HCT116 (cell line): ENCODE results near the gene ANO8. TPM values are rescaled to one million over a fixed set of nuclear protein-coding genes. Genes with fewer than 3 reads are reported as not detected.

ENCODE experiments used
- ATAC-seq: fragments of 200-7000 bp; cut with Tn5 transposase; 2 replicates; pipeline ENCODE4 v1.9.1; 2020; ENCODE audit warnings: mild to moderate bottlenecking, moderate library complexity
- BruUV-seq: library from RNA; stranded (reverse); fragments of 400-500 nt; replicated peaks from 2 replicates; lab custom pipeline; 2021; lab: Mats Ljungman, UMichigan
- CTCF ChIA-PET: fragments of 300-600 bp; sonication (Branson Sonifier 250); formaldehyde crosslinking; loops from one replicate; lab custom pipeline; 2021; ENCODE audit warnings: antibody characterized with exemption; lab: Charles Lee
- POLR2A ChIA-PET: fragments of 300-600, 350-600 bp; sonication (Branson Sonifier 250); formaldehyde crosslinking; loops from one replicate; lab custom pipeline; 2021; ENCODE audit warnings: antibody characterized with exemption; lab: Charles Lee
- RAD21 ChIA-PET, 2 experiments: fragments of 300-600 bp; sonication (Branson Sonifier 250); formaldehyde crosslinking; loops; one replicate each; lab custom pipeline; 2023; ENCODE audit warnings: low total read pairs in 2 of 2; ENCODE audit not compliant: uncharacterized antibody in 2 of 2, unreplicated experiment in 2 of 2, low non-redundant PET in 1 of 2; lab: Charles Lee
- DNase-seq: peaks from one replicate; pipeline ENCODE4 v3.0.0-alpha.2; 2010; ENCODE audit warnings: low read depth, low spot score
- H2AFZ ChIP-seq: fragments of 200-600 bp; shearing (Covaris generic), sonication (generic); 2 replicates; pipeline ENCODE4 v1.6.1; 2017; ENCODE audit warnings: low read depth, mixed run types, mixed read lengths, antibody characterized with exemption, low read length; ENCODE audit not compliant: poor library complexity, severe bottlenecking
- H3K27ac ChIP-seq: 2 replicates; pipeline ENCODE4 v1.5.1; 2012; ENCODE audit warnings: low read depth, low read length
- H3K27me3 ChIP-seq: fragments of 200-600 bp; sonication (generic); 2 replicates; pipeline ENCODE4 v1.6.1; 2016; ENCODE audit warnings: mixed run types, low read length, mixed read lengths; ENCODE audit not compliant: insufficient read depth
- H3K36me3 ChIP-seq, 2 experiments: fragments of 200-500 bp in 1 of 2; fragments of 200-600 bp in 1 of 2; sonication (Bioruptor generic) in 1 of 2; sonication (generic) in 1 of 2; 2 replicates each; pipeline versions ENCODE4 v1.5.1 to v1.6.1; 2014 to 2016; ENCODE audit warnings: low read length in 2 of 2, inconsistent platforms in 1 of 2, mixed read lengths in 1 of 2, mixed run types in 1 of 2; ENCODE audit not compliant: insufficient read depth in 2 of 2, control insufficient read depth in 1 of 2
- H3K4me1 ChIP-seq, 2 experiments: fragments of 200-600 bp in 1 of 2; sonication (generic) in 1 of 2; 2 replicates each; pipeline versions ENCODE4 v1.5.1 to v1.6.1; 2012 to 2017; ENCODE audit warnings: low read length in 2 of 2, inconsistent platforms in 1 of 2, mild to moderate bottlenecking in 1 of 2, mixed read lengths in 1 of 2, mixed run types in 1 of 2, moderate library complexity in 1 of 2; ENCODE audit not compliant: insufficient read depth in 2 of 2, control insufficient read depth in 1 of 2
- H3K4me2 ChIP-seq: fragments of 200-600 bp; sonication (generic); 2 replicates; pipeline ENCODE4 v1.6.1; 2017; ENCODE audit warnings: mixed run types, low read length, mixed read lengths
- H3K4me3 ChIP-seq, 2 experiments: fragments of 200-600 bp in 1 of 2; sonication (generic) in 1 of 2; replicated peaks in 1 of 2; 2 replicates each; pipeline ENCODE4 v1.5.1; 2011 to 2016; ENCODE audit warnings: low read length in 2 of 2, control low read depth in 1 of 2, low read depth in 1 of 2, mild to moderate bottlenecking in 1 of 2, mixed read lengths in 1 of 2, mixed run types in 1 of 2
- H3K79me2 ChIP-seq: fragments of 200-600 bp; sonication (generic); 2 replicates; pipeline ENCODE4 v1.6.1; 2017; ENCODE audit warnings: mild to moderate bottlenecking, mixed run types, low read length, moderate library complexity, mixed read lengths; ENCODE audit not compliant: insufficient read depth
- H3K9ac ChIP-seq: fragments of 200-600 bp; sonication (generic); 2 replicates; pipeline ENCODE4 v1.6.1; 2016; ENCODE audit warnings: low read length, mixed read lengths
- H3K9me2 ChIP-seq: fragments of 200-600 bp; sonication (generic), shearing (Covaris generic); 2 replicates; pipeline ENCODE4 v1.6.1; 2017; ENCODE audit warnings: mixed run types, mild to moderate bottlenecking, moderate library complexity; ENCODE audit not compliant: insufficient read depth
- H3K9me3 ChIP-seq, 2 experiments: fragments of 200-500 bp in 1 of 2; fragments of 200-600 bp in 1 of 2; sonication (Bioruptor generic) in 1 of 2; sonication (generic) in 1 of 2; 2 replicates each; pipeline ENCODE4 v1.6.1; 2014 to 2017; ENCODE audit warnings: low read length in 2 of 2, mixed read lengths in 2 of 2, inconsistent platforms in 1 of 2, low read depth in 1 of 2, mild to moderate bottlenecking in 1 of 2, mixed run types in 1 of 2, moderate library complexity in 1 of 2; ENCODE audit not compliant: control insufficient read depth in 1 of 2, insufficient read depth in 1 of 2
- H4K20me1 ChIP-seq: fragments of 200-600 bp; sonication (generic), shearing (Covaris generic); 2 replicates; pipeline ENCODE4 v1.6.1; 2017; ENCODE audit warnings: mixed run types, mild to moderate bottlenecking, moderate library complexity; ENCODE audit not compliant: insufficient read depth
- ATF3 ChIP-seq: IDR thresholded peaks from 2 replicates; pipeline ENCODE4 v1.6.1; 2012
- CEBPB ChIP-seq: IDR thresholded peaks from 2 replicates; pipeline ENCODE4 v1.6.1; 2012; ENCODE audit warnings: low read depth
- EGR1 ChIP-seq: IDR thresholded peaks from 2 replicates; pipeline ENCODE4 v1.6.1; 2012; ENCODE audit warnings: low read depth
- EZH2phosphoT487 ChIP-seq: fragments of 200-600 bp; IDR thresholded peaks from 2 replicates; pipeline ENCODE4 v1.6.1; 2018; ENCODE audit warnings: antibody characterized with exemption, borderline replicate concordance
- FOSL1 ChIP-seq: IDR thresholded peaks from 2 replicates; pipeline ENCODE4 v1.6.1; 2012; ENCODE audit warnings: low read depth
- JUND ChIP-seq: IDR thresholded peaks from 2 replicates; pipeline ENCODE4 v1.6.1; 2012
- POLR2A ChIP-seq: IDR thresholded peaks from 2 replicates; pipeline ENCODE4 v1.7.0; 2011; ENCODE audit warnings: borderline replicate concordance; ENCODE audit not compliant: insufficient read depth, insufficient read length; ENCODE audit errors: extremely low read depth
- POLR2AphosphoS5 ChIP-seq: IDR thresholded peaks from 2 replicates; pipeline ENCODE4 v1.6.1; 2011; ENCODE audit warnings: mild to moderate bottlenecking, low read depth, low read length, moderate library complexity
- RAD21 ChIP-seq: IDR thresholded peaks from 2 replicates; pipeline ENCODE4 v1.6.1; 2012; ENCODE audit warnings: low read depth, mild to moderate bottlenecking
- REST ChIP-seq: IDR thresholded peaks from 2 replicates; pipeline ENCODE4 v1.6.1; 2012; ENCODE audit warnings: low read depth
- ZBTB33 ChIP-seq: IDR thresholded peaks from 2 replicates; pipeline ENCODE4 v1.6.1; 2011; ENCODE audit warnings: mild to moderate bottlenecking, low read length, moderate library complexity; ENCODE audit not compliant: insufficient replicate concordance; ENCODE audit errors: extremely low read depth
- ZFX ChIP-seq: fragments of 450-650 bp; IDR thresholded peaks from 2 replicates; pipeline ENCODE4 v1.6.1; 2017
- intact Hi-C: fragments of 100-400 bp; cut with micrococcal nuclease; formaldehyde crosslinking; loops from 2 replicates; pipeline ENCODE4 v1.10.0; 2022
- total RNA-seq: library from RNA; stranded (reverse); gene quantifications from one replicate; pipeline ENCODE4 v1.2.1, GENCODE V29; 2021; ENCODE audit not compliant: unreplicated experiment
- TF ChIP-seq, protein P1 (sequence below), 3 experiments: fragments of 200-600 bp in 1 of 3; sonication (generic) in 1 of 3; IDR thresholded peaks in 2 of 3; conservative IDR thresholded peaks in 1 of 3; 2 replicates each; pipeline ENCODE4 v1.5.1; 2012 to 2017; ENCODE audit warnings: low read depth in 2 of 3, low read length in 2 of 3, antibody characterized with exemption in 1 of 3, borderline replicate concordance in 1 of 3, control low read depth in 1 of 3, mild to moderate bottlenecking in 1 of 3, mixed read lengths in 1 of 3, mixed run types in 1 of 3, moderate library complexity in 1 of 3; ENCODE audit not compliant: insufficient read depth in 1 of 3
- TF ChIP-seq, protein P2 (sequence below): IDR thresholded peaks from 2 replicates; pipeline ENCODE4 v1.6.1; 2012

Gene ANO8
- total RNA-seq, 1 experiment from 2014 or later, result 22.9 TPM

DNA sequence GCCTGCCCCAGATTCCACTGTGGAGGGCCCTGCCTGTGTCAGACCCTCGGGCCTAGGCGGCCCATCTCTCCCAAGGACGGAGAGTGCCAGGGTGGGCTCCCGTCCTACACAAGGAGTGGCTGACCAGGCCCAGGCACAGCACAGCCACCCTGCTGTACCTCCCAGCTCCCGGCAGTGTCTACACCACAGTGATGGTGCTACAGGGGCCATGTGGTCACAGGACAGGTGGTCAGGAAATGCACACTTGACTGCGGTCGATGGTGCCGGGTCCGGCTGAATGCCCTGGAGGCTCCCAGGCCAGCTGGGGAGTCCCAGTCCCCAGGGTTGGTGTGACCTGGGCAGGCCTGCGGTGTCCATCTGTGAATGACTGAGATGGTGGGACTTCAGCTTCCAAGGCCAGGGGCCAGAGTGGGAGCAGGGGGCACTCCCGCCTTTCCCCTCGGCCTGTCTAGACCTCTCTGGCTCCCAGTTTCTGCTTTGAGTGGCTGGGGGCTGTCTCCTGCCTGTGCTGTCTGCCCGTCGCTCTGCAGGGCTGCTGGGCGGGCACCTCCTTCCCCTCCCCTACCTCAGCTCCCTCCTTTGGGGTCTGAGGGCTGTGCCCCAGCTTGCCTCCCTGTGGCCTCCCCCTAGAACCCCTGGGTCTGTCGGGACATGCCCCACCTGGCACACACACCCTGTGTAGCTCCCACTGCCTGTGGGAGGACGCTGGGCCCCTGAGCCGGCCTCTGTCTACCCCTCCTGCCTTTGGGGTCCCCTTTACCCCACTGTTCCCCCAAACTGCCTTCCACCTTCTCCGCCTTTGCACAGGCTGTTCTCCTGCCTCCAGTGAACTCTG is 12.8 kb downstream of the ANO8 start:
- Histone ChIP-seq H3K4me1 (peaks cover 11 to 14% of the 10 kb centered on the region in 2 experiments), H4K20me1 (no peaks in the 10 kb centered on the region), H3K4me3 (no peak overlapping the region), H3K36me3 (peaks cover 11 to 12% of the 10 kb centered on the region in 2 experiments; a peak in 2 of 4 replicates), H3K4me2 (no peak overlapping the region), H3K9ac (no peak overlapping the region), H3K27ac (peak overlapping the region; percentile 22; the same call in 1 of the 2 replicates)
- ChIA-PET POLR2A (no interaction called here), RAD21 (no interaction called here)
- intact Hi-C loops, result no loop called here
- no peak for ATAC-seq
- no TSS peak for BruUV-seq
- TF ChIP-seq, protein P1, sequence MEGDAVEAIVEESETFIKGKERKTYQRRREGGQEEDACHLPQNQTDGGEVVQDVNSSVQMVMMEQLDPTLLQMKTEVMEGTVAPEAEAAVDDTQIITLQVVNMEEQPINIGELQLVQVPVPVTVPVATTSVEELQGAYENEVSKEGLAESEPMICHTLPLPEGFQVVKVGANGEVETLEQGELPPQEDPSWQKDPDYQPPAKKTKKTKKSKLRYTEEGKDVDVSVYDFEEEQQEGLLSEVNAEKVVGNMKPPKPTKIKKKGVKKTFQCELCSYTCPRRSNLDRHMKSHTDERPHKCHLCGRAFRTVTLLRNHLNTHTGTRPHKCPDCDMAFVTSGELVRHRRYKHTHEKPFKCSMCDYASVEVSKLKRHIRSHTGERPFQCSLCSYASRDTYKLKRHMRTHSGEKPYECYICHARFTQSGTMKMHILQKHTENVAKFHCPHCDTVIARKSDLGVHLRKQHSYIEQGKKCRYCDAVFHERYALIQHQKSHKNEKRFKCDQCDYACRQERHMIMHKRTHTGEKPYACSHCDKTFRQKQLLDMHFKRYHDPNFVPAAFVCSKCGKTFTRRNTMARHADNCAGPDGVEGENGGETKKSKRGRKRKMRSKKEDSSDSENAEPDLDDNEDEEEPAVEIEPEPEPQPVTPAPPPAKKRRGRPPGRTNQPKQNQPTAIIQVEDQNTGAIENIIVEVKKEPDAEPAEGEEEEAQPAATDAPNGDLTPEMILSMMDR (IDR thresholded peaks at IDR 0.05 in 2 of 3, conservative IDR thresholded peaks at IDR 0.05 in 1 of 3; ENCODE audit: borderline replicate concordance in 1 of 3, insufficient read depth in 1 of 3, low read depth in 2 of 3, low read length in 2 of 3), result no peak
- TF ChIP-seq, protein P2, sequence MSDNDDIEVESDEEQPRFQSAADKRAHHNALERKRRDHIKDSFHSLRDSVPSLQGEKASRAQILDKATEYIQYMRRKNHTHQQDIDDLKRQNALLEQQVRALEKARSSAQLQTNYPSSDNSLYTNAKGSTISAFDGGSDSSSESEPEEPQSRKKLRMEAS, result no peak
- TF ChIP-seq EZH2phosphoT487, result no peak
- no peak for TF ChIP-seq POLR2AphosphoS5
- no peak for TF ChIP-seq ATF3
- TF ChIP-seq JUND, result no peak
- no peak for TF ChIP-seq REST
- no peak for TF ChIP-seq RAD21
- no peak for TF ChIP-seq ZFX
- no peak for TF ChIP-seq CEBPB
- TF ChIP-seq POLR2A, result no peak
- no peak for TF ChIP-seq EGR1
- TF ChIP-seq ZBTB33, result no peak
- TF ChIP-seq FOSL1, result no peak
- TF ChIP-seq, all 23 proteins: peak for 0
- no peaks in the 10 kb centered on the region for H3K9me3 ChIP-seq
- no peak for DNase-seq
- H3K9me2 ChIP-seq, result no peaks in the 10 kb centered on the region
- CTCF ChIA-PET, result no interaction called here
- H3K27me3 ChIP-seq, result no peaks in the 10 kb centered on the region
- H3K79me2 ChIP-seq, result no peaks in the 10 kb centered on the region; the same call in 1 of the 2 replicates
- H2AFZ ChIP-seq, result no peak overlapping the region
